ENCODE measurements around the gene AKR7A2.
"Not testable (repeated sequence)": the region's sequence is repeated elsewhere in the genome, so short reads cannot be mapped to it uniquely, and the experiment has no call there.

The AKR7A2 gene

GRCh38 chr1:19324665-19324990, 12.7 kb upstream of the AKR7A2 start:
- DNase-seq, result no peak

GRCh38 chr1:19323987-19324664, 12.2 kb upstream of the AKR7A2 start:
- DNase-seq, result no peak

GRCh38 chr1:19322481-19322880, 10.5 kb upstream of the AKR7A2 start:
- no peak for DNase-seq

GRCh38 chr1:19321071-19321470, 9.1 kb upstream of the AKR7A2 start:
- DNase-seq, result no peak

GRCh38 chr1:19319196-19319595, 7.3 kb upstream of the AKR7A2 start:
- DNase-seq, result no peak

GRCh38 chr1:19317126-19317910, 5.4 kb upstream of the AKR7A2 start:
- DNase-seq, result no peak

GRCh38 chr1:19315378-19316198, 3.6 kb upstream of the AKR7A2 start:
- no peak for DNase-seq

- DNase-seq, result no peak
Observed at GRCh38 chr1:19313961-19314882, 2.3 kb upstream of the AKR7A2 start.

- no peak for DNase-seq
Observed at GRCh38 chr1:19313636-19313959, 1.7 kb upstream of the AKR7A2 start.

- no peak for DNase-seq
Observed at GRCh38 chr1:19312782-19313635, 1.1 kb upstream of the AKR7A2 start.

- DNase-seq, result peak; percentile 32
Observed at GRCh38 chr1:19311503-19311930, 427 bp downstream of the AKR7A2 start.

GRCh38 chr1:19310720-19311502, 1.0 kb downstream of the AKR7A2 start:
- no peak for DNase-seq

GRCh38 chr1:19310061-19310460, 1.9 kb downstream of the AKR7A2 start:
- no peak for DNase-seq

- no peak for DNase-seq
Observed at GRCh38 chr1:19309123-19309813, 2.7 kb downstream of the AKR7A2 start.

GRCh38 chr1:19308509-19308907, 3.4 kb downstream of the AKR7A2 start:
- DNase-seq, result no peak

- no peak for DNase-seq
Observed at GRCh38 chr1:19307794-19308508, 4.0 kb downstream of the AKR7A2 start.

GRCh38 chr1:19306941-19307340, 5.0 kb downstream of the AKR7A2 start:
- DNase-seq, result no peak

GRCh38 chr1:19305880-19306279, 6.1 kb downstream of the AKR7A2 start:
- no peak for DNase-seq

GRCh38 chr1:19304081-19304480, 7.9 kb downstream of the AKR7A2 start:
- not testable (repeated sequence) for DNase-seq

- no peak for DNase-seq
Observed at GRCh38 chr1:19300211-19300610, 11.7 kb downstream of the AKR7A2 start.

All from stimulated activated CD4-positive, alpha-beta T cell treated with anti-CD3 and anti-CD28 coated beads, Interleukin-15, amount 100 ng/mL, for 24 hours (primary cell).